Vagina (tissue), 2 donors: ENCODE measurements around the gene CFHR3. TPM values are rescaled to one million over a fixed set of nuclear protein-coding genes. Genes with fewer than 3 reads are reported as not detected.
"Not testable (repeated sequence)": the region's sequence is repeated elsewhere in the genome, so short reads cannot be mapped to it uniquely, and the experiment has no call there.

Experiments used
- DNase-seq, 2 donors: peaks; one replicate each; pipeline ENCODE4 v3.0.0-alpha.2; 2017; ENCODE audit errors: extremely low spot score in 2 of 2
- H3K27ac ChIP-seq: fragments of 200-600 bp; sonication (generic); one replicate; pipeline ENCODE4 v1.5.1; 2019
- H3K27me3 ChIP-seq: fragments of 200-600 bp; sonication (generic); one replicate; pipeline ENCODE4 v1.5.1; 2019
- H3K36me3 ChIP-seq, 2 donors: fragments of 200-600 bp; sonication (generic); one replicate each; pipeline ENCODE4 v1.5.1; 2017 to 2019
- H3K4me1 ChIP-seq: fragments of 200-600 bp; sonication (generic); one replicate; pipeline ENCODE4 v1.5.1; 2019
- H3K4me3 ChIP-seq, 2 donors: fragments of 200-600 bp; sonication (generic); 1 replicate in 1 of 2; 2 replicates in 1 of 2; pipeline ENCODE4 v1.5.1; 2016 to 2019
- H3K9me3 ChIP-seq: fragments of 200-600 bp; sonication (generic); one replicate; pipeline ENCODE4 v1.5.1; 2019
- POLR2A ChIP-seq, 2 donors: fragments of 450-650 bp; IDR thresholded peaks; one replicate each; pipeline ENCODE4 v1.6.1; 2017; ENCODE audit warnings: antibody characterized with exemption in 2 of 2, mild to moderate bottlenecking in 2 of 2, moderate library complexity in 2 of 2
- POLR2AphosphoS5 ChIP-seq, 2 donors: sonication (generic); formaldehyde crosslinking; IDR thresholded peaks; one replicate each; pipeline ENCODE4 v1.9.0; 2017; ENCODE audit warnings: antibody characterized with exemption in 2 of 2, mild to moderate bottlenecking in 2 of 2, low read depth in 1 of 2; ENCODE audit not compliant: insufficient read depth in 1 of 2
- intact Hi-C: fragments of 100-400 bp; cut with DNase I; formaldehyde crosslinking; loops from one replicate; pipeline ENCODE4 v1.15.1; 2023
- total RNA-seq: library from RNA; depleted of rRNA; stranded (reverse); fragments of >200 nt; gene quantifications from one replicate; pipeline ENCODE4 v1.2.3, GENCODE V29; 2016
- TF ChIP-seq, protein P1 (sequence below), 3 experiments: fragments of 450-650 bp in 2 of 3; fragments of 200-600 bp in 1 of 3; sonication (generic) in 1 of 3; IDR thresholded peaks; one replicate each; pipeline ENCODE4 v1.5.1; 2017 to 2019; ENCODE audit warnings: antibody characterized with exemption in 3 of 3, mild to moderate bottlenecking in 2 of 3, moderate library complexity in 2 of 3

CFHR3 gene
- total RNA-seq, 1 donor from 2014 or later = not detected

DNA sequence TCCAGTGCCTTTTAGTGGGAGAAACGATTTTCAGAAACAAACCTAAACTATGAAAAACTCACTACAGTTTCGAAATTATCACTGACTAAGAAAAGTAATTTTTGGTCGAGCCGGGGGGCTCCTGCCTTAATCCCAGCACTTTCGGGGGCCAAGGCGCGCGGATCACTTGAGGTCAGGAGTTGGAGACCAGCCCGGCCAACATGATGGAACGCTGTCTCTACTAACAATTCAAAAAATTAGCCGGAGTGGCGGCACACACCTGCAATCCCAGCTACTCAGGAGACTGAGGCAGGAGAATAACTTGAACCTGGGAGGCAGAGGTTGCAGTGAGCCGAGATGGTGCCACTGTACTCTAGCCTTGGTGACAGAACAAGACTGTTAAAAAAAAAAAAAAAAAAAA is 3.0 kb downstream of the CFHR3 start:
- TF ChIP-seq, protein P1, sequence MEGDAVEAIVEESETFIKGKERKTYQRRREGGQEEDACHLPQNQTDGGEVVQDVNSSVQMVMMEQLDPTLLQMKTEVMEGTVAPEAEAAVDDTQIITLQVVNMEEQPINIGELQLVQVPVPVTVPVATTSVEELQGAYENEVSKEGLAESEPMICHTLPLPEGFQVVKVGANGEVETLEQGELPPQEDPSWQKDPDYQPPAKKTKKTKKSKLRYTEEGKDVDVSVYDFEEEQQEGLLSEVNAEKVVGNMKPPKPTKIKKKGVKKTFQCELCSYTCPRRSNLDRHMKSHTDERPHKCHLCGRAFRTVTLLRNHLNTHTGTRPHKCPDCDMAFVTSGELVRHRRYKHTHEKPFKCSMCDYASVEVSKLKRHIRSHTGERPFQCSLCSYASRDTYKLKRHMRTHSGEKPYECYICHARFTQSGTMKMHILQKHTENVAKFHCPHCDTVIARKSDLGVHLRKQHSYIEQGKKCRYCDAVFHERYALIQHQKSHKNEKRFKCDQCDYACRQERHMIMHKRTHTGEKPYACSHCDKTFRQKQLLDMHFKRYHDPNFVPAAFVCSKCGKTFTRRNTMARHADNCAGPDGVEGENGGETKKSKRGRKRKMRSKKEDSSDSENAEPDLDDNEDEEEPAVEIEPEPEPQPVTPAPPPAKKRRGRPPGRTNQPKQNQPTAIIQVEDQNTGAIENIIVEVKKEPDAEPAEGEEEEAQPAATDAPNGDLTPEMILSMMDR (IDR thresholded peaks at IDR 0.05) = no peak
- TF ChIP-seq POLR2A (IDR thresholded peaks at IDR 0.05) (no peak), POLR2AphosphoS5 (IDR thresholded peaks at IDR 0.05; ENCODE audit: insufficient read depth in 1 of 2, low read depth in 1 of 2) (no peak)

DNA sequence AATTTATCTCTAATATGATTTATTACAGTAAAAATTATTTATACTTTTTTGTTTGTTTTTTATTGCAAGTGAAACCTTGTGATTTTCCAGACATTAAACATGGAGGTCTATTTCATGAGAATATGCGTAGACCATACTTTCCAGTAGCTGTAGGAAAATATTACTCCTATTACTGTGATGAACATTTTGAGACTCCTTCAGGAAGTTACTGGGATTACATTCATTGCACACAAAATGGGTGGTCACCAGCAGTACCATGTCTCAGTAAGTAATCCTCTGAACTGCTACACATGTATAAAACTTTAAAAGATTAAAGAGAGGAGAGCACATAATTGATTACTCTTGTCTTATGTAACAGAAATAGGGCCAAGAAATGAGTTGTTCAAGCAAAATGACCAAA is 4.5 kb downstream of the CFHR3 start:
- Histone ChIP-seq H3K27me3 (no peaks in the 10 kb centered on the region), H3K4me1 (no peaks in the 10 kb centered on the region), H3K4me3 (no peak overlapping the region), H3K9me3 (no peaks in the 10 kb centered on the region), H3K36me3 (no peaks in the 10 kb centered on the region), H3K27ac (no peak overlapping the region)
- intact Hi-C loops = no loop called here
- no peak for TF ChIP-seq POLR2AphosphoS5 (IDR thresholded peaks at IDR 0.05; ENCODE audit: insufficient read depth in 1 of 2, low read depth in 1 of 2)
- TF ChIP-seq, protein P1 (IDR thresholded peaks at IDR 0.05) = no peak
- TF ChIP-seq POLR2A (IDR thresholded peaks at IDR 0.05) = no peak
- DNase-seq = no peak

More for the DNA sequence above, 3.0 kb downstream of the CFHR3 start:
- H3K9me3 ChIP-seq = no peaks in the 10 kb centered on the region
- H3K27ac ChIP-seq = no peak overlapping the region
- H3K27me3 ChIP-seq = no peaks in the 10 kb centered on the region
- DNase-seq = no peak
- intact Hi-C loops = no loop called here
- no peaks in the 10 kb centered on the region for H3K36me3 ChIP-seq
- H3K4me1 ChIP-seq = no peaks in the 10 kb centered on the region
- no peak overlapping the region for H3K4me3 ChIP-seq

DNA sequence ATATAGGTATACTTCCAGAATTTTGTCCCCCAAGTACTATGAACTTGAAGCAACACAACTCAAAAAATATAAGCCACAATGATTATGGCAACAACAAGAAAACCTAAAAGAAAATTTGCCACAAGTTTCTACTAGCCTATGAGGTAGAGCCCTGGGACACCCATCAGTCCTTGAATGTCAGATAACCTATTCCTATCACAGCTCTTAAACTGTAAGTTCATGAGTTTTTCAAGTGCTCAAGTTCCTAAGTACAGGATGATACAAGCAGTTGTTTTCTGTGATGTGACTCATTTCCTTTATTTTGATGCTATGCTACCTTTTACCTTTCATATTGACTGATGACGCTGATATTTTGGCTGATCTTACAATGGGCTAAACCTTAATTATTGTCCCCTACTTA is 16.6 kb downstream of the CFHR3 start:
- DNase-seq, intact Hi-C loops, H3K36me3 ChIP-seq: not testable (repeated sequence)

DNA sequence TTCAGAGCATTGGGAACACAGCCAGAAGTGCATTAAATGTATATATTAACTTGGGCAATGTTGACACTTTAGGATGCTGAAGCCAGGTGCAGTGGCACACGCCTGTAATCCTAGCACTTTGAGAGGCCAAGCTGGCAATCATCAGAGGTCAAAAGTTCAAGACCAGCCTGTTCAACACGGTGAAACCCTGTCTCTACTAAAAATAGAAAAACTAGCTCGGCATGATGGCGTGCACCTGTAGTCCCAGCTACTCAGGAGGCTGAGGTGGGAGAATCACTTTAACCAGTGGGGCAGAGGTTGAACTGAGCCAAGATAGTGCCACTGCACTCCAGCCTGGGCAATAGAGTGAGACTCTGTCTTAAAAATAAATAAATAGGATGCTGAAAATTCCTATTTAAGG is 19.5 kb downstream of the CFHR3 start:
- H3K27ac ChIP-seq, H3K9me3 ChIP-seq, H3K36me3 ChIP-seq, H3K27me3 ChIP-seq, DNase-seq, intact Hi-C loops, H3K4me1 ChIP-seq, H3K4me3 ChIP-seq: not testable (repeated sequence)

More for the DNA sequence above, 16.6 kb downstream of the CFHR3 start:
- H3K9me3 ChIP-seq, H3K27ac ChIP-seq, H3K4me3 ChIP-seq, H3K4me1 ChIP-seq, H3K27me3 ChIP-seq: not testable (repeated sequence)

DNA sequence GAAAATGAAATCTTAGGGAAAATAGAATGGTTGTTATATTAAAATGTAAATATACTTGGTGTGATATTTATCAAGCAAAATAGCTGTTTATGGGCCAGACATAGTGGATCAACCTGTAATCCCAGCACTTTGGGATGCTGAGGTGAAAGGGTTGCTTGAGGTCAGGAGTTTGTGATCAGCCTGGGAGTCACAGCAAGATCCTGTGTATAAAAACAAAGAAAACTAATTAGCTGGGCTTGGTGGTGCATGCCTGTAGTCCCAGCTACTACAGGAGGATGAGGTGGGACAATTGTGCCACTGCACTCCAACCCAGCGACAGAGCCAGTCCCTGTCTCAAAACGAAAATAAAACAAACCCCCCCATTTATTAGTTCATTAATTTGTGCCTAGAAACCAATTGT is 23.3 kb downstream of the CFHR3 start:
- no peak overlapping the region for H3K4me3 ChIP-seq
- no peaks in the 10 kb centered on the region for H3K4me1 ChIP-seq
- intact Hi-C loops = no loop called here
- no peaks in the 10 kb centered on the region for H3K27me3 ChIP-seq
- no peaks in the 10 kb centered on the region for H3K36me3 ChIP-seq
- H3K9me3 ChIP-seq = no peaks in the 10 kb centered on the region
- TF ChIP-seq POLR2AphosphoS5 (IDR thresholded peaks at IDR 0.05; ENCODE audit: insufficient read depth in 1 of 2, low read depth in 1 of 2) (no peak), POLR2A (IDR thresholded peaks at IDR 0.05) (no peak)
- TF ChIP-seq, protein P1 (IDR thresholded peaks at IDR 0.05) = no peak
- no peak overlapping the region for H3K27ac ChIP-seq
- no peak for DNase-seq

DNA sequence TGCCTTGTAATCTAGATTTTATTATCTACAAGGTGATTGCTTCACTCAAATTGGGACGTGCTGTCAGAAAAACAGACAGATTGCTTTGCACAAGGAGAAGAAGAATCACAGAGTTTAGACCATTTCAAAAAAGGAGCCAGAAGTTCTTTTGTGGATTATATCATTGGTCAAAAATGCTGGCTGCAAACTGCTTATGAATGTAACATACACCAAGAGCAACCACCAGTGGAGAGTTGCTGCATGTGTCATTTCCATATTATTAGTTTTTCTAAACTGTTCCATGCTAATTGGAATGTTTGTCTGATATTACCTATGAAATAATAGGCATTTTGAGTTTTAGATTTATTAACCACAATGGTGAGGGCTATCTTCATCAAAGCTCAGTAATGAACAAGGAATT is 27.3 kb downstream of the CFHR3 start:
- H3K36me3 ChIP-seq, H3K4me3 ChIP-seq, H3K27me3 ChIP-seq, H3K9me3 ChIP-seq, H3K27ac ChIP-seq, intact Hi-C loops, H3K4me1 ChIP-seq, DNase-seq: not testable (repeated sequence)
